Left ventricle myocardium inferior (tissue), 1 donor: Measurements from ENCODE around the gene TACR2. TPM values are rescaled to one million over a fixed set of nuclear protein-coding genes. Genes with fewer than 3 reads are reported as not detected.

Source experiments
- DNase-seq: peaks from one replicate; pipeline ENCODE4 v3.0.0-alpha.2; 2020
- H3K27ac ChIP-seq: fragments of 200-600 bp; replicated peaks from 2 replicates; pipeline ENCODE4 v1.8.0; 2021
- H3K27me3 ChIP-seq: fragments of 200-600 bp; 2 replicates; pipeline ENCODE4 v1.8.0; 2021; ENCODE audit warnings: low read depth
- H3K36me3 ChIP-seq: fragments of 200-600 bp; 2 replicates; pipeline ENCODE4 v1.8.0; 2021
- H3K4me1 ChIP-seq: fragments of 200-600 bp; 2 replicates; pipeline ENCODE4 v1.8.0; 2021
- H3K4me3 ChIP-seq: fragments of 200-600 bp; 2 replicates; pipeline ENCODE4 v1.8.0; 2021; ENCODE audit warnings: mild to moderate bottlenecking, moderate library complexity
- H3K9me3 ChIP-seq: fragments of 200-600 bp; replicated peaks from 2 replicates; pipeline ENCODE4 v1.8.0; 2021
- intact Hi-C: fragments of 100-400 bp; cut with micrococcal nuclease; formaldehyde crosslinking; loops from one replicate; pipeline ENCODE4 v1.11.0; 2022
- total RNA-seq: library from RNA; stranded (reverse); fragmentation: NEBNext Ultra II Directional; extraction: Animal tissue kit (Norgen Biotek cat#: 25700); gene quantifications from one replicate; pipeline ENCODE4 v1.2.1, GENCODE V29; 2021
- TF ChIP-seq, protein P1 (sequence below): fragments of 200-600 bp; IDR thresholded peaks from 2 replicates; pipeline ENCODE4 v1.8.0; 2021; ENCODE audit warnings: antibody characterized with exemption, mild to moderate bottlenecking, borderline replicate concordance
- donor health status: DM: no; HTN: yes; CAD: no; lungs with severe emphysema.

The TACR2 gene
- total RNA-seq, 1 donor from 2014 or later, result not detected

DNA sequence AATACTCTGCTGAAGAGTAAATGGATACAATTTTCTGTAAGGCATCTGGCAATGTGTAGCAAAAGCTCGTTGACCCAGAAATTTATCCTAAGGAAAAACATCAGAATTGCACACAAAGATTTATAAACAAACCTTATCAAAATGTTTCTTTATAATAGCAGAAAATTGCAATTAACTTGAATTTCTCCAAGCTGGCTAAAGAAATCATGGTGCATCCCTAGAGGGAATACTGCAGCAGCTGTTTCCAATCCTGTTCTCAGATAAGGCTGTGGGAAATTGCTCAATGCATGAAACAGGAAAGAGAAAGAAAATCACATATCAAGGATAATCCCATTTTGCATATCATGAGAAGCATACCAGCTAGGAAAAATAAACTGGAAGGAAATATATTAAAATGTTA lies 18.7 kb downstream of the TACR2 start:
- TF ChIP-seq, protein P1, sequence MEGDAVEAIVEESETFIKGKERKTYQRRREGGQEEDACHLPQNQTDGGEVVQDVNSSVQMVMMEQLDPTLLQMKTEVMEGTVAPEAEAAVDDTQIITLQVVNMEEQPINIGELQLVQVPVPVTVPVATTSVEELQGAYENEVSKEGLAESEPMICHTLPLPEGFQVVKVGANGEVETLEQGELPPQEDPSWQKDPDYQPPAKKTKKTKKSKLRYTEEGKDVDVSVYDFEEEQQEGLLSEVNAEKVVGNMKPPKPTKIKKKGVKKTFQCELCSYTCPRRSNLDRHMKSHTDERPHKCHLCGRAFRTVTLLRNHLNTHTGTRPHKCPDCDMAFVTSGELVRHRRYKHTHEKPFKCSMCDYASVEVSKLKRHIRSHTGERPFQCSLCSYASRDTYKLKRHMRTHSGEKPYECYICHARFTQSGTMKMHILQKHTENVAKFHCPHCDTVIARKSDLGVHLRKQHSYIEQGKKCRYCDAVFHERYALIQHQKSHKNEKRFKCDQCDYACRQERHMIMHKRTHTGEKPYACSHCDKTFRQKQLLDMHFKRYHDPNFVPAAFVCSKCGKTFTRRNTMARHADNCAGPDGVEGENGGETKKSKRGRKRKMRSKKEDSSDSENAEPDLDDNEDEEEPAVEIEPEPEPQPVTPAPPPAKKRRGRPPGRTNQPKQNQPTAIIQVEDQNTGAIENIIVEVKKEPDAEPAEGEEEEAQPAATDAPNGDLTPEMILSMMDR, result no peak
- H3K27me3 ChIP-seq, result no peaks in the 10 kb centered on the region
- intact Hi-C loops, result no loop called here
- H3K4me3 ChIP-seq, result no peak overlapping the region
- no peak for DNase-seq
- H3K27ac ChIP-seq, result peak overlapping the region; percentile 86
- H3K36me3 ChIP-seq, result peaks cover 87% of the 10 kb centered on the region
- H3K9me3 ChIP-seq, result no peaks in the 10 kb centered on the region
- H3K4me1 ChIP-seq, result peaks cover 31% of the 10 kb centered on the region

DNA sequence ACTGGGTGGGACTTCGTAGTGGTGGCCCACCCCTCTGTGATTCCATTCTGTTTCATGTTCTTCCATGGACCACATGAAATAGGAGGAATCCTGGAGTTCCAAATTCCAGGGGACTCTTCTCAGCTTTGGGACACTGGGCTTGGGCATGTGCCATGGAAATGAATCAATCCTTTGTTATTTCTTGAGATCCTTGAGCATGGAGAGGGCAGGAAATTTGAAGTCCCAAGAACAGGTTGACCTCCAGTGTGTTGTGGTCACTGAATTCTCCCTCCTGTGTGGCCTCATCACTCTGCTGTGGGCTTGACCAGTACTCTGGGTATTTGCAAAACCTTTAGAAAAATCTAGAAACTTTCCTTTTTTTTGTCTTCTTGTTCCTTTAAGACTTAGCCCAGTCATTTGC lies 22.7 kb downstream of the TACR2 start:
- Histone ChIP-seq H3K36me3 (peaks cover 79% of the 10 kb centered on the region), H3K27ac (no peak overlapping the region), H3K27me3 (no peaks in the 10 kb centered on the region), H3K4me1 (peaks cover 50% of the 10 kb centered on the region), H3K4me3 (no peak overlapping the region), H3K9me3 (no peaks in the 10 kb centered on the region)
- TF ChIP-seq, protein P1, result no peak
- DNase-seq, result no peak
- intact Hi-C loops, result no loop called here

DNA sequence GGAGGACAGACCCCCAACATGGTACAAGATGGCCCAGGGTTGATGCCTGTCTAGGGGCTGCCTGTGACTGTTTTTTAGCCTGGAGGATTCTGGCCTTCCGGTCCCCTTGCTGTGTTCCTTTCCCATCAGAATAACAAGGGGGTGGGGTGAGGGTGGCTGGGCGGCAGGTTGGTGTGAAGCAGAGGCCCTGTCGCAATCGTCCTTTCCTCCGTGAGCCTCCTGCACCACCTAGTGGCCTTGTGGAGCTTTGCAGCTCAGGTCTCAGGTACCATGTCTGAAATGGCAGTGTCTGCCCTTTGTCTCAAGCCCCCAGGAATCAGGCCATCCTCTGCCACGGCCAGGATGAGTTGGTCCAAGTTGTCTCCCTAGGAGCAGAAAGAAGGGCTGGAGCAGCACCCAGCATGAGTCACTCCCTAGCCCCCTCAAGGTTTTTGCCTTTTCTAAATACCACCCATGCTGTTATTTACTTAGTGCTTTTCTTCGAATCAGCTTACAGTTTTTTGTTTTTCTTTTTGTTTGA lies 24.2 kb downstream of the TACR2 start:
- intact Hi-C loops, result loop anchor here (2.0 kb wide), 1 partner anchor 156 kb away; no protein-coding TSS in a partner anchor
- Histone ChIP-seq H3K4me3 (no peak overlapping the region), H3K4me1 (peaks cover 40% of the 10 kb centered on the region), H3K9me3 (no peaks in the 10 kb centered on the region), H3K27ac (peak overlapping the region; percentile 45), H3K36me3 (peaks cover 83% of the 10 kb centered on the region), H3K27me3 (no peaks in the 10 kb centered on the region)
- peak; percentile 86 for DNase-seq
- TF ChIP-seq, protein P1, result peak; percentile 98

DNA sequence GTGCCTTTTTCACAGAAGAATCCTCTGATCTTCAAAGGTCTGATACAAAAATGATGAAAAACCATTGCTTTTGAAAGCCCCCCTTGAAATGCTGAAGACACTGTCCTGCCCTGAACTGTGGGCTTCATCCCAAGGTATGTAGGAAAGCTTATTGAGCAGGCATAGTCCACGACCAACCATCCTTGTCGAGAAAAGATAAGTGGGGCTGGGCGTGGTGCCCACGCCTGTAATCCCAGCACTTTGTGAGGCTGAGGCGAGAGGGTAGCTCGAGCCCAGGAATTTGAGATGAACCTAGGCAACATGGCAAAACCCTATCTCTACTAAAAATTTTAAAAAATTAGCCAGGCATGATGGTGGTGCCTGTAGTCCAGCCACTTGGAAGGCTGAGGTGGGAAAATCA lies 25.6 kb downstream of the TACR2 start:
- intact Hi-C loops, result no loop called here
- DNase-seq, result no peak
- peaks cover 85% of the 10 kb centered on the region for H3K36me3 ChIP-seq
- no peaks in the 10 kb centered on the region for H3K27me3 ChIP-seq
- peaks cover 35% of the 10 kb centered on the region for H3K4me1 ChIP-seq
- H3K4me3 ChIP-seq, result no peak overlapping the region
- TF ChIP-seq, protein P1, result no peak
- no peaks in the 10 kb centered on the region for H3K9me3 ChIP-seq
- H3K27ac ChIP-seq, result peak overlapping the region; percentile 41

DNA sequence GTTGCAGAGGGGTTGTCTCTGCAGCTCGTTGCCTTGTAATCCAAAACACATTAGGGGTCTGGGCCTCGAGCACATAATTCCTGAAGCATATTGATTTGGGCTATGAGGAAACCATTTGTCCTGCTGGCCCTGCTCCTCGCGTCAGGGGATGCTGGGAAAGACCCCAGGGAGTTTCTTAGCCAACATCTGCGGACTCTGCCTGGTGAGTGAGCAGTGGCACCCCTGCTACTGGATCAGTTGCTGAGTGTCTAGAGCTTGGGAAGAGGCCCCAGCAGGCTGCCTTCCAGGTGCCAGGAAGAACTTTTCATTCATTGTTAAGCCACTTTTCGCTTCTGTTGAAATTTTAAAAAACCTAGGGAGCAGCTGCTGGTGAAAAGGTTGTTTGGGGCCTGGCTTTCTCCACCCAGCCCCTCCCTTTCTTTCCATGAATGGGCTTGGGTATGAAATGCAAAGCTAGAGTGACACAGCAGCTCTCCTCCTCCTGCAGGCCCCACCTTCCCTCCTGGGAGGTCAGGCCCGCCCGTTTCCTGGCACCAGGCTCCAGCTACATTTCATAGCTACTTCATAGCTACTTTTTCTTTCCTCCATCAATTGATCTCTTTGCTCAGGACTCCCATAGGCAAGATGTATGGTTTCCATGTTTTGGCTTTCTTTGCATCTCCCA lies 26.8 kb downstream of the TACR2 start:
- no peaks in the 10 kb centered on the region for H3K27me3 ChIP-seq
- intact Hi-C loops, result no loop called here
- H3K27ac ChIP-seq, result peak overlapping the region; percentile 41
- peaks cover 35% of the 10 kb centered on the region for H3K4me1 ChIP-seq
- H3K9me3 ChIP-seq, result no peaks in the 10 kb centered on the region
- peak; percentile 57 for DNase-seq
- H3K4me3 ChIP-seq, result no peak overlapping the region
- TF ChIP-seq, protein P1, result no peak
- peaks cover 85% of the 10 kb centered on the region for H3K36me3 ChIP-seq
